ENCODE results near the gene TRIM8. TPM values are rescaled to one million over a fixed set of nuclear protein-coding genes. Genes with fewer than 3 reads are reported as not detected.

Gene TRIM8
- total RNA-seq, 1 donor from 2014 or later: 65.7 TPM

DNA sequence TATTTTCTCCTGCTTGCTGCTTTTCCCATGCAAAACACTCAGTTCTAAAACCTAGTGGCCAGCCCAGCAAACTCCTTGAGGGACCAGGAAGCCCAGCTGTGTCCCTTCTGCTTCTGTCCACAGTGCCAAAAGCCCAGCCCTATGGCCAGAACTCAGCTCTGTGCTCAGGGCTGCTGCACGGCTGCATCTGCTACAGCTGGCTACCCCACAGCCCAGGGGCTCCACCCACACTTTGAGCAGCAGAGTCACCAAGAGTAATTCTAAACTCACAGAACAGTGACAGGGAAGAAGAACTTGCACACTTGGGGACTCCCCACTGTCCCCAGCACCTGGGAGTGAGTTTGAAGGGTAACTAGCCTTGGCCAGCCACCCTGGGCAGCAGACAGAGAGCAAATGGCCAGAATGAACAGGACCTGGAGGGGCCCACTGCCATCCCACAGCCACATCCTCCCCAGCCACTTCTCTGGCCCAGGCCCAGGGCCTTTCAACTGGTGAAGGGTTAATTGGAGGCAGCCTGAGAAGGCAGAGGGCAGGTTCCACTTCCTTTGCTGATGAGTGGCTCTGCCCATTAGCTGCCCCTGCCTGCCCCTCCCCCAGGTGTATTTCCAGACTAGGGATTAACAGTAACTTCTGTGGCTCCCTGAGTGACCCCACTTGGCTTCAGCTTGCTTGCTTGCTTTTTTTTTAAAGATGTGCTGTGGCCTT, 28.1 kb upstream of the TRIM8 start:
- DNase-seq: no peak

DNA sequence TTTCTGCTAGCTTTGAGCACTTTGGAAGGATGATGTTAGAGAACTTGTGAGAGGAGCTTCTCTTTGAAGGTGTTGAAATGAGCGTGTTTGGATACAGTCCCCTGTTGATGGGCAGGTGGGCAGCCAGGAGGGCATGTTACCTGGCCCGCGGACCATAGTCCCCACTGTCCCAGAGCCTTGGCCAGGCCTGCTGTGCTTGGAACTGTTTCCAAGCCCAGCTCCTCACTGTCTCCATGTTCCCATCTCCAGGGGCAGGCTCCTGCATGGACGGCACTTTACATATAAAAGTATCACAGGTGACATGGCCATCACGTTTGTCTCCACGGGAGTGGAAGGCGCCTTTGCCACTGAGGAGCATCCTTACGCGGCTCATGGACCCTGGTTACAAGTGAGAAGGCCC, 27.2 kb upstream of the TRIM8 start:
- no peak for DNase-seq

DNA sequence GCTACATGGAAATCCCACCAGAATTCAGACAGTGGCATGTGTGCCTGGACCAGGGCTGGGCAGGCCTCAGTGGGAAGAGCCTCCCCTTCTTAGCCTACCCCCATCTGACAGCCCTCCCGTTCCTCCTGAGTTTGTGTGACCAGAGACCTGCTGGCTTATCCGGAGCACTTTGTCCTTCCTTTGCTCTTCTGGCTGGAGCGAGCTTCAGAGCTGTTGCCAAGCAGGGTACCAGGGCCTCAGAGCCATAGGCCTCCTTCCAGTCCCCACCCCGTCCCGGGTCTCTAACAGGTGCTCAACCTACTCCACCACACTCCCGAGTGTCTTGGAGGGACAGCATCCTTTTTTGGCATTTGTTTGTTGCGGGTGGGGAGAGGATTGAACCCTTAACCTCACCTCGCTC, 26.5 kb upstream of the TRIM8 start:
- no peak for DNase-seq

DNA sequence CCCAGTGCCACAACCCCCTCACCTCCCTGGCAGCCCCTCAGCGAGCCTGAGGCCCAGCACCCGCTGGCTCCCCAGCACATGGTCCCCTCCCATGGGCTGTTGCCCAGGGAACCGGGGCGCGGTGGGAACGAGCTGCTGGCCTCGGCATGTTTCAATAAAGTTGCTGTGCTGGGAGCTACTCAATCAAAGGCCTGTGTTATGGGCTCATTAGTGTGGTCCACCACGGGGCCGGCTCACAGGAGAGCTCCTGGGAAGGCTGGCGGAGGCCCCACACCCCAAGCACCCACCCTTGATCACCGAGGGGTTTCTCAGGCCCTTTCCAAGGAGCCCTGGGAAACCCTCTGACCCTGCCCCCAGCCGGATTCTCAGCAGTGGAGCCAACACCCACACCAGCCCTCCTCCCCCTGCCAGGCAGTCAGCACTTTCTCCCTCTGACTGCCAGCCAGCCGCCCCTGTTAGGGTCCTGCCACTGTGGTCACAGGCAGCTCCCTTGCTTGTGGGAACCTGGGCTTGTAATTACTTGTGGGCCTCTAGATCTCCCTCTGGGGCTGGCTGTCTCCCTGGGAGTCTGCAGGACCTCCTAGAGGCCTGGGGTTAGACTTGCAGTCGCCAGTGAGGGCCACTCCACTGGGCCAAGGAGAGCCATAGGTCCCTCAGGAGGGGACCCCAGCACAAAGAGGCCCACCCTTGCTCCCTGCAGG, 24.8 kb upstream of the TRIM8 start:
- DNase-seq: no peak

DNA sequence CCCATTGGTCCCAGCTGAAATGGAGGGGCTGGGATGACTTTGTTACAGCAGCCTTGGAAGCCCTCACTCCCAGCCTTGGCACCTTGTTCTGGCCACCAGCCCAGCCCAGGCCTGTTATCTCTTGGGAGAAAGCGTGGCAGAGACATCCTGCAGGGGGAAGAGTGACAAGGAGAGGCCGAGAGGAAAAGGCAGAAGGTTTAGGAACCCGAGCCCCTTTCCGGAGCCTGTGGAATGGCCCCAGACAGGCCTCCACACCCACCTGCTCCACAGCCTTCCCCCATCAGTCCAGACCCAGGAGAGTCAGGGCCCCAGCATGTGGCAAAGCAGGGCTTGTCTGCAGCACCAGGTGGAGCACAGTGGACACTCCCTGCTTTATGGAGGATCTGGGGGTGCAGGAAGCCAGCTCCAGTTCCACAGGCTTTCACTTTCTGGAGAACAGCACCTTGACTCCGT, 24.1 kb upstream of the TRIM8 start:
- no peak for DNase-seq

DNA sequence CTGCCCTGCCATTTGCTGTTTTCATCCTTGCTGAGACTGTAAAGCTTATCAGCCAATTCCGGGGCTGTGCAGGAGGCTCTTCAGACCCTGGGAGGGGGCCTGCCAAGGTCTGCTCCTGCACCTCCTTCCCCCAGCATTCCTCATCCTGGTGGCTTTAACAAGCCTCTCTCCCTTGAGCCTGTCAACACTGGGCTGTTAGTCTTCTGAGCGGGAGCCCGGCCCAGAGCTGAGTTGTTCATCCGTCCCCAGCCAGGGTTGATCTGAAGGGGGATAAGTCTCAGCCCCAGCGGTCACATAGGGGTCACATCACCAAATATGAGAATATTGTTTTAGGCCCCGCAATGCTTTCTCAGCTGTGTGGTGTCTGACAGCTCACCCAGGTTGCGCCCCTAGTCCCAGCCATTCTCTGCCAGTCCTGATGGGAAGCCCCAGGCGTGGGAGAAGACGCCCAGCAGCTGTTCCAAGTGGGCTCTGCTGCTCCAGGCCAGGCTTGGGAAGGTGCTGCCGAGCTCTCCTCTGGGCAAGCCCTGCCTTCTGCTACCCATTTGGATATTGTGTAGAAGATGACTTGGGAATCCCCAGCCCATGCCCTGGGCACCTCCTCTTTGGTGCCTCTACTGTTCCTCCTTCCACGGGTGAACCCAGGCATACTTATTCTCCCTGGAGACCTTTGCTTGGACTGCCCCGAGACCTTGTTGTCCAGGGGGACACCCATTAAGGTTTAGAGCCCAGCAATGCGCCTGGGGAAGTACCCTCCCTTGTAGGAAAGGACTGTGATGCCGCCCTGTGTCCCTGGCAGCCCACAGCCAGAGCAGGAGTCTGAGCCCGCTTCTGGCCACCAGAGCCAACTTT, 23.5 kb upstream of the TRIM8 start:
- DNase-seq: no peak

DNA sequence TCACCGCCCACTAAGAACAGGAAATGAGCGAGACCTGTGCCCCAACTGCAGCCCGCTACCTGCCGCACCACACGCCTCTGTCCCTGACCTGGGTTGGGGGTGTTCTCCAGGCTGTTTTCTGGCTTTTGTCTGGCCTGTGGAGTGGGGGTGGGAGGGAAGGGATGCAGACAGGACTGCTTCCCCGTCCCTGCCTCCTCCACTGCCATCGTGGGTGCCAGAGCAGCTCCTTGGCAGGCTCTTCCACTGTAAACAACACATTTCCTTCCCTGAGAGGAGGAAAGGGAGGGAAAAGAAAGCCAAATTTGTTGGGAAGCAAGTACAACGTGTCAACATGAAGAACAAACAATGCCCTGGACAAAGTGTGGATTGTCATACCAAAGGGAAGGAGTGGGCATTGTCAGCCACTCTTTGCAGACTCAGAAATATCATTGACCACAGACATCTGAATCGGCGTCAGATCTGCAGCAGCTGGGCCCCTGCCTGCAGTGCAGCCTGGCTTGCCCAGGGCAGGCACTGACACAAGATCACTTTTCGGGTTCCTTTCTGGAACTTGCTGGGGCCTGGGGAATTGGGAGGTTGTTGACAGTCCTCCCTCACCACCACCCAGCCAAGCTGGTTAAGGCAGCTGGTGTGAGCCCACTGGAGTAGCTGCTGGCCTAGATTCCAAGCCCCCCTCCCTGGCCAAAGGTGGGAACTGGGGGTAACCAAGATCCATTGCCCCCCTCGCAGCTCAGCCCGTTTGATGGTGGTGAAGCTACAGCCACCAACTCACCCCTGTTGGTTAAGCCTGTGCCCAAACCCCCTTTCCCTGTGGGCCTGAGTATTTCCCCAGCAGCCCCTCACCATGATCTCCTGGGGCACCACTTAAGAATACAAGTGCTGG, 22.6 kb upstream of the TRIM8 start:
- peak; percentile 37 for DNase-seq

DNA sequence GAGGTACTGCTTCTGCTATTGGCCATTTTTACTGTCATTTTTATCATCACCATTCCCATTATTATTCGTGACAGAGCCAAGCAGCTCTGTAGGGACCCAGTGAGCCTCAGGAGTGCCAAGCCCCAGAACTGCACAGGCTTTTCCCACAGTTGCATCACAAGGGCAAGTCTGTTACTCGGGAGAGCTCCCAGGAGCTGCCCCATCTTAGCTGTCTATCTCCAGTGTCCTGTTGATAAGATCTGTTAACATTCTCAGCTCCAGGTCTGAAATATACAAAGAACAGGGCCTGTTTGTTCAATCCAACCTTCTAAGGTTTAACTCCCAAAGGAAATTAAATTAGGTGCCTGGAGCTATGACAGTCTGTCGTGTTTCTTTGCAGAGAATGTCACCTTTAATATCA, 20.2 kb upstream of the TRIM8 start:
- DNase-seq: no peak

DNA sequence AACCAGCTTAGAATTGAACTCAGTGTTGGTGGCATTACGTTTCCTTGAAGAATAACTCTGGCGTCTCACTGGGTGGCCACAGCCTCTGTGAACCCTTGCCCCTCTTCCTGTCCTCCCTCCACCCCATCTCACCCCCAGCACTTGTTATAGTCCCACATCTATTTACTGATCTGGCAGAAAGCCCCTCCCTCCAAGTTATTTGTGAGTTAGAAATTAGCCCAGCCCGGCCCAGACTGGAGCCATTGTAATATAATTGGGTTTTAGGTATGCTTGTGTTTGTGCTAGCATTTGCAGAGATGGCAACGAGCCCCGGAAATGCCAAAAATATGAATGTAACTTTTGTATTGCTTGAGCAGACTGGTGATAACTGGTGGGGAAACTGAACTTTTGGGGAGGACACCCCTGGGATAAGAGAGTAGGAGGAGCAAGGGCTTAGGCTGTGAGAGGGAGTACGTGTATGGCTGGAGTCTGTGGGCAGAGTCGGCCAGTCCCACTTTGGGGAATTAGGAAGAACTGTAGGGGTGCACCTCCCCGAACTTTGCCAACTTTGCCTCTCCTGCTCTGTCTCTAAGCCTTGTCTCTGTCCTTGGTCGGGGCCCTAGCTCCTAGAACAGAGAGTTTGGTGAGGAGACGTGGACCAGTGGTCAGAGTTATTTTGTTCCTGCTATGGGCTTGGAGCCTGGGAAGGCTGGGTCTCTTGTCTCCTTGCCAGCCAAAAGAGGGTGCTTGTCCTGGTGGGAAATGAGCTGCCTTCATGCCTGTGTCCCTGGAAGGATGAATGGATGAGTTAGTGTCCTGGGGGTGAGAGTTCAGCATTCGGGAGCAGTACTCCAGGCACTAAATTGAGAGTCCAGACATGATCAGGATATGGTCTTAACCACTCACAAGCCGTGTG, 19.3 kb upstream of the TRIM8 start:
- no peak for DNase-seq

DNA sequence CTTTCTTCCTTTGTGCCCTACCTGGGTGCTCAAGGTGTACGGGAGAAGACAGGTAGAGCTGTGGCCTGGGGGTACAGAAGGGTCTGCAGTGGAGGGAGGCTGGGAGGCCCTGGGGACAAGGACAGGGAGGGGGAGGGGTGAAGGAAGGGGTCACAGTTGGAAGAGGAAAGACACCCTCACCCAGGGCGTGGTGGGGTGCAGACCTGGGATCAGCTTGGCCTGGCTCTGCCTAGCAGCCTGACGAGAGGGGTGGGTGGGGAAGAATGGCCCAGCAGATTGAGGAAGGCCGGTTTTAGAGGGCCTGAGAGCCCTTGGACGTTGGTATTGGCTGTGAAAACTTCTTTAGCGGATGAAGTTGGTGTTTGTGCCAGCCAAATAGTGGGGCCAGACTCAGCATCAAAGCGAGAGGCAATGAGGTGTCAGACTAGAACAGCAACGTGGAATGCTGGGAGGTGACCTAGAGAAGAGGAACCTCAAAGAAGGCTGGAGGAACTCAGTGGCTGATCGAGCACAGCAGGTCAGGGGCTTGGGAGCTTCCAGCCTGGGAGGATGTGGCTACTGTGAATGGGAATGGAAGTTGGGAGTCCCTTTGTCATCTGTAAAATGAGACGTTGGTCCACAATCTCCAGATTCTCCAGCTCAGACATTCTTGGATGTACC, 18.1 kb upstream of the TRIM8 start:
- DNase-seq: no peak

DNA sequence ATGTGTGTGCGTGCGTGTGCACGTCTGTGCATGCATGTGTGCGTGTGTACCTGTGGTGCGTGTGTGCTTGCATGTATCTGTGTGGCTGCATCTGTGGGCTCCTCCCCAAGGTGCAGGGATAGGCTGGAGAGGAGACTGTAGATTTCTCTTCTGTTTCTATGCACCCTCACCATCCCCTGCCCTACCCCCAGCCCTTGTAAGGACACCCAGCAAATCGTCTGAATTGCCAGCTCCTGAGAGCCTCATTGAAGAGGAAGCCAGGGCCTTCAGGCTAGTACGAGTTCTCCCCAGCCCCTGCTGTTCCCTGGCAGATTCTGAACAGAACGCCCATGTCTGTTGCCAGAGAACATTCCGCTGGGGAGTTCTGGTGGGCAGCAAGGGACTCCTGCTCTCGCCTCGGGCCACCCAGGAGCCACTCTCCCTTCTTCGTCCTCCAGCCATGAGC, 17.0 kb upstream of the TRIM8 start:
- DNase-seq: no peak

DNA sequence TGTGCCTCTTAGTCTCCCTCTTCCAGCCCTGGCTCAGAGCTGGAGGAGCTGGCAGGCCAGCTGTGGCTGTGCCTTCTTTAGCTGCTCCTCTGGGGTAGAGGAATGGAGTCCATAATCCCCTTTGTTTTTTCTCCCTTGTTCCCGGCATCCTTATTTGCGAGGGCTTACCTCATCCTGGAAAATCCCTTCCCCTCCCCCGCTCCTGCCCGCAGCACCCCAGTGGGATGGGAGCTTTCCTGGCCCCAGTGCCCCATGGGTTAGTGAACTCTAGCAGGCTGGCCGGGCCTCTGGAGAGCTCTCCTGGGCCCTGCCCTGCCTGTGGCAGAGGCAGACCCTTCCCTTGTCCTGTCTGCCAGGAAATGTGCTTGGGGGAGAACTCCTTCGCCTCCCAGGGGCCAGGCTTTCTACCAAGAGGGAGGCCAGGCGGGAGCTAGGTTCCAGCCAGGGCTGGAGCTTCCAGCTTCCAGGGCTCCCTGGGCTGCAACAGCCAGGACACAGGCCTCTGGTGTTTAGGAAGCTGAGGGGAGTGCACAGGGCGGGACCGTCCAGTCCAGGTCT, 16.5 kb upstream of the TRIM8 start:
- peak; percentile 70 for DNase-seq

DNA sequence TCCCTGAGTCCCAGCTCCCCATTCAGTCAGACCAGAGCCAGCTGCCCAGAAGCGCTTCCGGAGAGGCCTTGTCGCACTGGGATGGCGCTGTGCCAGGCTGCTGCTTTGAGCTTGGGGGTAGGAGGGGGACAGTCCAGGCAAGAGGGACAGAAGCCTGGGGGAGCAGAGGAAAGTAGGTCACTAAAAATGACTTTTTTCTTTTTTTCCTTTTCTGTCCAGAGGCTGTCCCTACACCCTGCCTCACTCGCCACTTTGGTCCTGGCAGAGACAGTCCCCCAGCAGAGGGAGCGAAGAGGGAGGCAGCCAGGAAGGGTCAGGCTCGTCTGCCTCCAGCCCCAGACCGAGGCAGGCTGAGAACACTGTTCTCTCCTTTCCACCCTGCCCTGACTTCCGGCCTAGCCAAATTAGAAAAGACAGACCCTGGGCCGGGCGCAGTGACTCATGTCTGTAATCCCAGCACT, 15.8 kb upstream of the TRIM8 start:
- DNase-seq: peak; percentile 50

DNA sequence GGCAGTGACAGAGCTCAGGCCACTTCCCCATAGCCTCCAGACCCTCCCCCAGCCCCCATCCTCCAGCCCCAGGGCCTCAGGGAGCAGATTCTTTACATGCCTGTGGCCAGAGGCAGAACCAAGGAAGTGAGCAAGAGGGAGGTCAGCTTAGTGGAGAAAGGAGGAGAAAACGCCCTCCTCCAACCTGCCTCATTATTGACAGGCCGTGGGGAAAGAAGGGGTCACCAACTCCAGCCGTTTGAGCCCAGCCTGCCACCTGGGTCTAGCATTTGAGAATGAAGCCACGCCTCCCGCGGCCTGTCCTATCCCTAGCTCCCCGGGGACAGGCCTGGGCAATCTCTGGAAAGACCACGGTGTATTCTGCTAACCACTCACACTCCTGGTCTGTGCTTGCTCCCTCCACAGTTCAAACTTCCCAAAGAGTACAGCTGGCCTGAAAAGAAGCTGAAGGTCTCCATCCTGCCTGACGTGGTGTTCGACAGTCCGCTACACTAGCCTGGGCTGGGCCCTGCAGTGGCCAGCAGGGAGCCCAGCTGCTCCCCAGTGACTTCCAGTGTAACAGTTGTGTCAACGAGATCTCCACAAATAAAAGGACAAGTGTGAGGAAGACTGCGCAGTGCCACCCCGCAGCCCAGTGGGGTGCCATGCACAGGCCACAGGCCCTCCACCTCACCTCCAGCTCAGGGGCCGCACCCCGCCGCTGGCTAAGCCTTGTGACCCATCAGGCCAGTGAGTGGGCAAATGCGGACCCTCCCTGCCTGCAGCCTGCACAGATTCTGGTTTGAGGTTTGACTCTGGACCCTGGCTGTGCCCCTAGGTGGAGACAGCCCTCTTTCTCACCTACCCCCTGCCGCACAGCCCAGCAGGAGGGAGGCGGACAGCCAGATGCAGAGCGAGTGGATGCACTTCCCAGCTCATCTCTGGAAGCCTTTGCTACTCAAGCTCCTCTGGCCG, 14.3 kb upstream of the TRIM8 start:
- peak; percentile 37 for DNase-seq

DNA sequence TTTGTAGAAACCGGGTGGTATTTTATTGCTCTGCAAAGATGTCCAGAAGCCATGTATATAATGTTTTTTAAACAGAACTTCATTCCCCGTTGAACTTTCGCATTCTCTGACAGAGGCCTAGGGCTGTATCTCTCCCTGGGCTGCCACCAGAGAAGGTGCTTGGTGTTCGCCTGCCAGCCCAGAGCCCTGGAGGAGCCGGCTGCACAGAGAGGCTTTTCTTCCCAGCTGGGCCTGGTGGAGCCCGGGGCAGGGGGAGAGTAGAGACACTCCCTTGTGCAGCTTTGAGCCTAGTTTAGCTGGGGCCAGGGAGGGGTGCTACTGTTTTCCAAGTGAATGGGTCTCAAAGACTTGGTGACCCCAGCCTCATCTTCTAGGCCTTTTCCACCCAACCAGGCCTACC, 13.6 kb upstream of the TRIM8 start:
- no peak for DNase-seq

DNA sequence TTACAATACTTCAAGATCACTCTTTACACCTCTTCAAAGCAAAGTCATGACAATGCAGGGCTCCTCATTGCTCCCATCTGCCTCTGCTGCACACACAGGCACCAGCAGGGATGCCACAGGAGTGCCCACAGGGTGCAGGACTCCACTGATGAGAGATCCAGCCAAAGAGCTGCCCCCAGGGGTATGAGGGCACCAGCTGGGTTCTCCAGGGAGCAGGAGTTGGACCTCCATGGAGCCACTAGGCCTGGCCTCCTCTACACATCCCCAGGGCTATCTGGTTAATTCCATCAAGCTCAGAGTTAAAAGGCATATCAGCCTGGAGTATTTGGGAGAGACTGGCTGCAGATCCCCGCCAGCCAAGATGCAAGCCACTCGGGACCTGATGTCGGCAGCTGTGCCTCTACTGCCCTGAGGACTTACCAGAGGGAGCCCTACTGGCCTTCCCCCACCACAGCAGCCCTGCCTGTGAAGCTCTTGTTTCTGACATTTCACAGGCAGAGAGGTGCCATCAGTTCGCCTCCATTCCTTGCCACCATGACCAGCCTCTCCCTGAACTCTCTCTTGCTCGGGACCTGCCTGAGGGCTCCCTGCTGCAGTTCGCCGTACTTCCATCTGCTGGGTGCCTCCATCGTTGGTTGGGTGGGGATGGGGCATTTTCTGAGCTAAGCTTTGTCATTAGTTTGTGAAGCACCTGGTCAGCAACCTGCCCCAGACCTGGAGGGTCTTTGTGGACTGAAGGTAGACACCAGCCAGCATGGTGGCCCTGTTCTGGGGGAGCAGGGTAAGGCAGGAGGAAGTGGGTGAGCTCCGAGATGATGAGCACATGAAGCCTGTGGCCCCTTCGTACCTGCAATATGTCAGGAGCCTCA, 12.5 kb upstream of the TRIM8 start:
- DNase-seq: no peak

DNA sequence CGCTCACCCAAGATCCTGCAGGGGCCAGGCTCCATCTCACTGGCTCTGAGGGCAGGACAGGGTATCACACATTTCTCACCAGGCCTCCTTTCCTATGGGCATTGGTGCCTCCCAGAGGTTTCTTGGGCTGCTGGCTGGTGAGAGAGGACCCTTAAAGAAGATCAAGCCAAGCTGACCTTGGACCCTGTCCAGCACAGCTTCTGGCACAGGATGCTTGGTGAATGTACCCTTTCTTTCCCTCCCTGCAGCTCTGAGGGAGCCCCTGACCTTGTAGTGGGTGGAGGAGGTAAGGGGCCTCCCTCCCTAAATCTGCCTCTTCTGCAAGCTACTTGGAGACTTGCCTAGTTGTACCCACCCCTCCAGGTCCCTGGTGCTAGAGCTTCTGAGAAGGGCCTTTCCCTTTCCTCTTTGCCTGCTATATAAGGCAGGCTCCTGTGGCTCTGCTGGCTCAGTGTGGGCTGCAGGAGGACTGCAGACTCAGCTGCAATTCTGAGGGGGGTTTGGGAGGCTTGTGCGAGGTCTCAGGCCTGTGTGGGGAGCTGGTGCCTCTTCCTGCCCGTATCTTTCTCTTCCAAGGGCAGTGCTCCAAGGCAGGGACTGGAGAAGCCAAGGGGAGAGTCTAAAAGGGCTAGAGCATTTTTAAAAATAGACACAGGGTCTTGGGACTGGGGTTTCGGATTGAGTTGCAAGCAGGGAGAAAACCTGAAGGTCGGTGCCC, 11.7 kb upstream of the TRIM8 start:
- peak; percentile 44 for DNase-seq

Data from dermis blood vessel endothelial cell (primary cell).